ENCODE measurements around the gene FOLR2.
"Not testable (repeated sequence)": the region's sequence is repeated elsewhere in the genome, so short reads cannot be mapped to it uniquely, and the experiment has no call there.

The FOLR2 gene

DNA sequence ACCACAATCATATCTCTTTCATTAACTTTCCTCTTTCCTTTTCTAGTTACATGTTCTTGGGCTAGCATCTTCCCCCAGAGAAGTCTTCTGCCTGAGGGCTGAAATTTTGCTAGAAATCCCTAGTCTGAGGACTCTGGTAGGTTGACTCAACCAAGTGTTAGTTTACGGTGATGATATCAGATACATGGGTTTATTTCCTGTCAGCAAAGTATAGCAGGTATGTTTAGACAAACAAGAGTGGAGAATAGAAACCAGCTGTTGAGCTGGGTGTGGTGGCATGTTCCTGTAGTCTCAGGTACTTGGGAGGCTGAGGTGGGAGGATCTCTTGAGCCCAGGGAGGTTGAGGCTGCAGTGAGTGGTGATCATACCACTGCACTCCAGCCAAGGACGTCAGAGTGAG, 13.4 kb upstream of the FOLR2 start:
- no peak overlapping the region for H3K27ac ChIP-seq

DNA sequence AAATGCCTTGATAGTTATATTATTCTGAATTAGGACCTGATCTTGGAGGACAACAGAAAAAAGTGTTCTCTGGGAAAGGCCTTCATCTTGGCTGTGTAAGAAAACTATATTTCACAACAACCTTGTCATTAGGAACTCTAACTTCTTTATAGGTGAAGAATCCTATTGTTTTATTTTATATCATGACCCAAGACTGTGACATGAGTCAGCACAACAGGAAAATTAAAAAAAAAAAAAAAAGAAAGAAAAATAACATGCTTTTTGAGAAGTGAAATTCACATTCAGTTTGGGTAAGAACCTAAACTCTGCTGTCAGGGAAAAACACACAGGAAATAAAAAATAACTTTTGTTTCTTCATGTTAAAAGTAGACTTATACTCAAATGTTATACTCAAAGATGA, 11.7 kb upstream of the FOLR2 start:
- H3K4me3 ChIP-seq, result no peak overlapping the region
- H3K27ac ChIP-seq, result no peak overlapping the region

More for the DNA sequence above, 13.4 kb upstream of the FOLR2 start:
- no peak overlapping the region for H3K4me3 ChIP-seq

DNA sequence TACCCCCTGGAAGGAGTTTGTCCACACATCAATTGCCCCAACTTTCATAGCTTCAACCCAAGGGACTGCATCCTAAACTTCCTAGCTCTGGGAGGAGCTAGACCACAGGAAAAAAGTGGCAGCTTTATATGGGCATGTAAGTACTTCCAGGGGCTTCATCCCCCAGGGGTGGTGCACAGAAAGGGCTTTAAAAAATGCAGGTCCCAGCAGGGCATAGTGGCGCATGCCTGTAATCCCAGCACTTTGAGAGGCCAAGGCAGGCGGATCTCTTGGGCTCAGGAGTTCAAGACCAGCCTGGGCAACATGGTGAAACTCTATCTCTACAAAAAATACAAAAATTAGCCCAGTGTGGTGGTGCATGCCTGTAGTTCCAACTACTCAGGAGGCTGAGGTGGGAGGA, 9.8 kb upstream of the FOLR2 start:
- not testable (repeated sequence) for H3K4me3 ChIP-seq, H3K27ac ChIP-seq

DNA sequence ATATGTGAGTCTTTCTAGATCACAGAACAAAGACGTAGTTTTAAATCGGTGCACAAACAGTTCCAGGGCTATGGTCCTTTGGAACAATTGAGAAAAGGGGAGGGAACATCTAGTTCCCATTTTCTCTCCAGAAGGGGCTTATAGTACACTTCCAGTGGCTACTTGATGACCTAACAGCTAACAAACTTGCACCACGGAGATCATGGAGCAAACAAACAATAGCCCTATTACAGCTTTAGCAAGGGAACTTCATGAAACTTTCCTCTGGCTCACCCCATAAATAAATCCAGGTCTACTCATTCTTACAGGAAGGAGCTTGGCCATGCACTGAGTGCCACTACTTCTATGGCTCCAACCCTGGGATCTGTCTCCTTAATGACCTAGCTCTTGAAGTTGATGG, 8.3 kb upstream of the FOLR2 start:
- peak overlapping the region in 1 of 21 experiments; percentile 55 for H3K27ac ChIP-seq
- no peak overlapping the region for H3K4me3 ChIP-seq

DNA sequence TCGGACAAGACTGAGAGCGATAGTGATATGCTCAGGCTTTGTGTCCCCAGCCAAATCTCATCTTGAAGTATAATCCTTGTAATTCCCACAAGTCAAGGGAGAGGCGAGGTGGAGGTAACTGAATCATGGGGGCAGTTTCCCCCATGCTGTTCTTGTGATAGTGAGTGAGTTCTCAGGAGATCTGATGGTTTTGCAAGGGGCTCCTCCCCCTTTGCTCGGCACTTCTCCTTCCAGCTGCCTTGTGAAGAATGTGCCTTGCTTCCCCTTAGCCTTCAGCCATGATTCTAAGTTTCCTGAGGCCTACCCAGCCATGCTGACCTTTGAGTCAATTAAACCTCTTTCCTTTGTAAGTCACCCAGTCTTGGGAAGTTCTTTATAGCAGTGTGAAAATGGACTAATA, 7.5 kb upstream of the FOLR2 start:
- H3K27ac ChIP-seq, result peak overlapping the region in 1 of 21 experiments; percentile 55
- no peak overlapping the region for H3K4me3 ChIP-seq

DNA sequence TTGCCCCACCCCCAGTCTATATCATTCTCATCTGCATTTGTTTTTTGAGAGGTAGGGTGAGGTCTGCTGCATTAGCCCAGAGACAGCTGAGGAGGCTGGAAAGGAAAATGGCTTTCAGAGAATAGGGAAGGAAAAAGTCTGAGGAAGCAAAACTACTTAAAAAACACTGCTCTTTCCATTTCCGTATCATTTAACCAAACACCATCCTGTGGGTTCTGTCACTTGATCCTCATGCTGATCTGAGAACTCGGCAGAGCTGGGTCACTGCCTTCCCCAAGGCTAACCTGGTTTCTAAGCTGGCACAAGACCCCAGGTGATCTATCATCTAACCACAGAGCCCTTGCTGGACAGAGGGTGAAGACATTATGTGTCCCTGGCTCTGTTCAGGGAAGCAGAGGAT, 1.2 kb downstream of the FOLR2 start:
- peak overlapping the region in 4 of 21 experiments; percentile 6 to 72 (median 35) for H3K27ac ChIP-seq
- H3K4me3 ChIP-seq, result no peak overlapping the region

DNA sequence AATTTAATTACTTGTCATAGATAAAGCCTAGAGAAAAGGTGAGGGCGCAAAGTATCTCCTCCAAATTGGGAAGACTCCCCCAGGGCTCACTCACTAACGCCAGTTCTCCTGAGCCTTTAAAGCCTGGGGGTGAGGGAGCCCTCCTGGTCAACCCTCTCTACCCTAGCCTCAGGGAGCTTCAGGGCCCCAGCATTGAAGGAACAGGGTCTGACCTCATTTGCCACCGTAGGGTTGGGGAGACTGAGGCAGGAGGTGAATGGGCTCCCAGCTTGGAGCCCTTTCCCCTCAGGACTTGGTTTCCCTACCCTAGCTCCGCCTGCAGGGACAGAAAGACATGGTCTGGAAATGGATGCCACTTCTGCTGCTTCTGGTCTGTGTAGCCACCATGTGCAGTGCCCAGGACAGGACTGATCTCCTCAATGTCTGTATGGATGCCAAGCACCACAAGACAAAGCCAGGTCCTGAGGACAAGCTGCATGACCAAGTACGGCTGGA, 1.7 kb downstream of the FOLR2 start:
- H3K4me3 ChIP-seq, result no peak overlapping the region
- peak overlapping the region in 4 of 21 experiments; percentile 4 to 62 (median 35) for H3K27ac ChIP-seq

DNA sequence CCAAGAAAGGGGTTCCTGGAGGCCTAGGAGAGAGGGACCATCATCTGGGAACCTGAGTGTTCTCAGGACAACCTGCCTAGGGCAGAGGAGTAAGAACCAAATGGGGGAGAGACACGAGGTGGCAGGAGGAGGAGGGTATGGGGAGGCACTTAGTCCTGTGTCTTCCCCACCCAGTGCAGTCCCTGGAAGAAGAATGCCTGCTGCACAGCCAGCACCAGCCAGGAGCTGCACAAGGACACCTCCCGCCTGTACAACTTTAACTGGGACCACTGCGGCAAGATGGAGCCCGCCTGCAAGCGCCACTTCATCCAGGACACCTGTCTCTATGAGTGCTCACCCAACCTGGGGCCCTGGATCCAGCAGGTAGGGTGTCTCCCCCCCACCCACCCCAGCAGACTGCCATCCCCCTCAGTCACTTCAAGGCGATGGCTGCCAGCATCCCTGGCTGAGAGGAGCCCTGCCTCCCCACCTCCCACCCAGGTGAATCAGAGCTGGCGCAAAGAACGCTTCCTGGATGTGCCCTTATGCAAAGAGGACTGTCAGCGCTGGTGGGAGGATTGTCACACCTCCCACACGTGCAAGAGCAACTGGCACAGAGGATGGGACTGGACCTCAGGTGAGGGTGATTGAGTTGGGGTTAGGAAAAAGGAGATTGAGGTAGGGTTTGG, 4.2 kb downstream of the FOLR2 start:
- H3K4me3 ChIP-seq, result no peak overlapping the region
- no peak overlapping the region for H3K27ac ChIP-seq

DNA sequence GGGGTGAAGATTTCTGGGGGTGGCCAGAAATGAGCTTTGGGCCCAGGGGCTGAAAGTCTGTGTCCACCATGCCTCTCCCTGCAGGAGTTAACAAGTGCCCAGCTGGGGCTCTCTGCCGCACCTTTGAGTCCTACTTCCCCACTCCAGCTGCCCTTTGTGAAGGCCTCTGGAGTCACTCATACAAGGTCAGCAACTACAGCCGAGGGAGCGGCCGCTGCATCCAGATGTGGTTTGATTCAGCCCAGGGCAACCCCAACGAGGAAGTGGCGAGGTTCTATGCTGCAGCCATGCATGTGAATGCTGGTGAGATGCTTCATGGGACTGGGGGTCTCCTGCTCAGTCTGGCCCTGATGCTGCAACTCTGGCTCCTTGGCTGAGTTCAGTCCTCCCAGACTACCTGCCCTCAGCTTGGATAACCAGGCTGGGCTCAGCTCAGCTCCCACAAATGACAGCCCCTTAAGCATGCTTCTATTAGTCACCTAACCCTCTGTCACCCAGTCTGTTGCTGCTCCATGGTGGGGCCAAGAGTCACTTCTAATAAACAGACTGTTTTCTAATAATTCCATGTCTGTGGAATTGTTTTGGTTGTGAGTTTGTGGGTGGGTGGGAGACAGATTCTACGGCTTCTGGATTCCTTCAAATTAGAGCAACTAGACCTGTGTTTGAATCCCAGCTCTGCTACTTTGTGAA, 4.9 kb downstream of the FOLR2 start:
- Histone ChIP-seq H3K27ac (peak overlapping the region in 1 of 21 experiments; percentile 92), H3K4me3 (no peak overlapping the region)

DNA sequence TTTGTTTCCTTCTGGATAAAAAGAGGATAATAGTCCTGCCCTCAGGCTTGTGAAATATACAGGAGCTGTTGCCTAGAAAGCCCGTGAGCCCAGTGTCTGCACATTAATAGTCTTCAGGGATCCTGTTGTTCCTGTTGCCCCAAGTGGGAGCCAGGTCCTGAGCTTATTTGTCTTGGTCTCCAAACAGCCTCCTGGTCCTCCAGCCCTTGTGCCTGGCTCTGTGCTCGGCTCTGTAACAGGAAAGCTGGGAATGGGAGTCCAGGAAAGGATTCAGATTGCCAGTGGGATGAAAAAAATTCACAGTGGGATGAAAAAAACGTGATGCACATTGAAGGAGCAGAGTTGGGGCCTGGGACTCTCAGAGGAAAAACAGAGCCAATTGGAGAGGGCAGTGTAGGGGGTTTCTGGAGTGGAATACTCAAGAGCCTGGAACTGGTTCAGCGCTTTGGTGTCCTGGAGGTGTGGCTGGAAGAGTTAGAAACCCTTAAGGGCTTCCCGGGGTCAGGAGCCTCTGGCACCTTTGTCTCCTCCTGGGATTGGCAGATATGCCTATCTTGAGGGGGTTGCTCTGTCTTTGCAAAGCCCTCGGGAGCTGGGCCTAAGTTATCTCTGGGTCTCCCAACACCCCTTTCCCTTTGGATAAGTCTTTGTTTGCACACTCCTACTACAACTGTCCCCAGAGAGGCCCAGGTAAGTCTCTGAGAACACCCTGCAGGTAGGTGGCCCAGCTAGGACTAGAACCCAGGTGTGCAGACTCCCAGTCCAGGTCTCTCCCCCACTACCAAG, 5.7 kb downstream of the FOLR2 start:
- H3K4me3 ChIP-seq, result peak overlapping the region in 6 of 7 experiments; percentile 63 to 89 (median 80)
- H3K27ac ChIP-seq, result peak overlapping the region in 20 of 21 experiments; percentile 7 to 97 (median 90)

DNA sequence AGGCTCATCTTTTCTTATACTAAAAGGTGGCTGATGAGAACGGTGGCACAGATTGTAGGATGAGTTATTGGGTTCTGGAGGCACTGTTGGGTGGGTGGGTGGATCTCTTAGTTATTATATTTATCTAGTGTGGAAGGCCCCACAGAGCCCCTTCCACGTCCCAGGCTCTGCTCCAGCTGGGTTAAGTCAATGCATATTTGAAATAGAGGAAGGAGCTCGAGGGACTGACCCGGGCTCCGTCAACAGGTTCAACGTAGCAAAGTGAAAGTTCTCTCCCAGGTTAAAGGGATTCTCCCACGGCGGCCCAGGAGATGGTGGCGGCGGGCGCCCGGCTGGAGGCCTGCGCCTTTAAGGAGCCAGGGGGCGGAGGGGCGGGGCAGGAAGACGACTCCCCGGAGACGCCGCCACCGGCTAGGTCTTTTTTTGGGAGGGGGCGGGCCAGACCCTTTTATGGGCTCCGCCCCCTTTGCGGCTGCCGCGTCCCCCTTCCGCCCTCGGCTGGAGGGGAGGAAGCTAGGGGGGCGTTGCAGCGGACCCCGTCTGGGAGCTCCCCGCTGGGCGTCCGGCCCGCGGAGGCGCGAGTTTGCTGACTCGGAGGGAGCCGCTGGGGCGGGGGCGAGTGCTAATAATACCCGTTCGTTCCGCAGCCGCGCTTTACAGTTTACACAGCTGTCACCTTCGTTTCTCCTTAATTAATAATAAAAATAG, 6.5 kb downstream of the FOLR2 start:
- peak overlapping the region; percentile 43 to 97 (median 91) for H3K27ac ChIP-seq
- H3K4me3 ChIP-seq, result peak overlapping the region; percentile 63 to 89 (median 81)

DNA sequence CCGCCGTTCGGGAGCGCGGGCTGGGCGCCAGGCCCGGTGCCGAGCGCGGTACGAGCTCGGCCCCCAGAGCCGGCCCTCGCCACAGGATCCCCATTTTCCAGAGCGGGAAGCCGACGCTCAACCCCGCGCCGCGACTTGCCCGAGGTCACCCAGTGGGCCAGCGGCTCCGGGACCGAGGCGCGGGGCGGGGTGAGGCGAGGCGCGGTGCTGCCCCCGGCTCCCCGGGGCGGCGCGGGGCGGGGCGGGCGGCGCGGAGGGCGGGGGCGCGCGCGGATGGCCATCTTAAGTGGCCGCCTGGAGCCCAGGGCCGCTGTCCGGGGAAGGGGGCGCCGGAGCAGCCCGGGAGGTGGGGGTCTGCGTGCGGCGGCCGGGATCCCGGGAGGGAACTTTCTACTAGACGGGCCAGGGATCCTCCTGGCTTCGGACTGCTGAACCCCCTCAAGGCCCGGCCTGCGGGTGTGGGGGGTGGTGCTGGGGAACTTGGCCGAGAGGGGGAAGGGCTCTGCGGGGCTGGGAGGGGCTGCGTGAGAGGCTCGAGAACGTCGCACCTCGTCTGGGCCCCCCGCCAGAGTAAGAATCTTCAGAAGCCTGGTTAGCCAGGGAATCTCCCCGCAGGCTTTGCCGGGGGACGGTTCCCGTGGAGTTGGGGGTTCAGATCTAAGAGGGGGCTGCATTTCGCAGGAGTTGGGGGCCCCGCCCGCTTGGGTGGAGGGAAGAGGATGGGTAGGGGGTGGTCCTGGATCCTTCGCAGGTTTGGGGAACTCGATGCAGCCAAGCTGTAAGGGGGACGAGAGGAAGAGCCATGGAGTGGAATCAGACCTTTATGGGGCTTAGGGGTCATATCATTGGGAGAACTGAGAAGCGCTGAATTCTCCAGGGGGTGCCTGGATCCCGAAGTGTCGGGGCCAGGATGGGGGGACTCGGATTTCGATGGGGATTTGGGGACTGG, 7.3 kb downstream of the FOLR2 start:
- peak overlapping the region; percentile 43 to 97 (median 91) for H3K27ac ChIP-seq
- peak overlapping the region; percentile 63 to 89 (median 81) for H3K4me3 ChIP-seq

DNA sequence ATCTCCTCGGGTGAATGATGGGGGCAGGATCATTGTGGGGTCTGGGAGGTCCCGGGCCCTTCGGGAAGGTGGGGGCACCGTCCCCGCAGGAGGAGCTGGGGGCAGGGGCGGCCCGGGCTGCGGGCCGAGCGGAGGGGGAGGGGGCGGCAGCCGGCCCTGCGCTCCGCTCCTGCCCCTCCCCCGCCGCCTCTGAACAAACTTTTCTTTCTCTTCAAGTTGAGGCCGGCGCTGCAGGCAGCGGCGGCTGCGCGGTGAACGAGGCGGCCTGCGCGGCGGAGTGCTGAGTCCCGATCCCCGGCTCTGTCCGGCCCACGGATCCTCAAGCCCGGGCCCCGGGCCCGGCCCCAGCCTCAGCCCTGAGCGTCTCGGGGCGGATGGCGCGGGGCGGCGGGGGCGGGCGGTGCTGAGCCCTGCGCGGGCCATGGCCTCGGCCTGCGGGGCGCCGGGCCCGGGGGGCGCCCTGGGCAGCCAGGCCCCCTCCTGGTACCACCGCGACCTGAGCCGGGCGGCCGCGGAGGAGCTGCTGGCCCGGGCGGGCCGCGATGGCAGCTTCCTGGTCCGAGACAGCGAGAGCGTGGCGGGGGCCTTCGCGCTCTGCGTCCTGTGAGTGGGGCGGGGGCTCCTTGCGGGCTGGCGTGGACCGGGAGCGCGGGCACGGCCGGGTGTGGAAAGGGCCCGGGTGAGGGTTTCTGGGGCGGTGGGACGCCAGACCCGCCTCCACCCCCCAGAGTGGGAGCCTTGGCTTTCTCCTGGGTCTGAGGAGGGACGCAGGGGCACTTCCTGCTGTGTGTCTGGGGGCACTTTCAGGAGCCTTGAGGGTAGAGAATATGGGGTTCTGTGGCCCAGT, 8.2 kb downstream of the FOLR2 start, which contains the start of gene INPPL1:
TSS of gene INPPL1 (plus strand) at position 204 of the 847 bp plus-strand sequence. CDS start at position 422, 218 bp downstream.
- peak within 1 kb of the TSS; percentile 63 to 89 (median 81) for H3K4me3 ChIP-seq
- peak within 1 kb of the TSS; percentile 23 to 97 (median 91) for H3K27ac ChIP-seq

DNA sequence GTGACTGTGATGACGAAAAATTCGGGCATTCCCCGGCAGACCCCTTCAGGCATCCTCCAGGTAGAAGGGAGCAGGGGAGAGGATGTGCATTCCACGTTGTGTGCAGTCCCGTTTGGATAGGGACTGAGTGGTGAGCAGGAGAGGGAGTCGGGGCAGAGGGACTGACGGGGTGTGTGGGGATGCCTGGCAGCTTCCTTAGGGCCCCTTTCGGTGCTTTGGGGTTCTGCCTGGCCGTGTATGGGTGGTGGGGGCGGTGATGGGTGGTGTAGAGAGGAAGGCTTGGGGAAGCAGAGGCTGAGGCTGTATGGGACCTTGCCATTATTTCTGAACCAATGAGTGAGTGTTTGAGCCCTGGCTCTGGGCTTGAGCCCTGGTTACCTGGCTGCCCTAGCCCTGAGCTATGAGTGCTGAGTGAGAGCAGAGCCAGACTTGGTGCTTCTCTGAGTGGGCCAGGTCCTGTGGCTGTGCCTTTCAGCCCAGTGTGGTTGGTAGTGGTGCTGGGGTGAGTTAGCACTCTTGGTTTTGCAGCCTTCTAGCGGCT, 8.9 kb downstream of the FOLR2 start:
- H3K27ac ChIP-seq, result peak overlapping the region in 20 of 21 experiments; percentile 78 to 97 (median 92)
- H3K4me3 ChIP-seq, result peak overlapping the region; percentile 63 to 89 (median 81)

DNA sequence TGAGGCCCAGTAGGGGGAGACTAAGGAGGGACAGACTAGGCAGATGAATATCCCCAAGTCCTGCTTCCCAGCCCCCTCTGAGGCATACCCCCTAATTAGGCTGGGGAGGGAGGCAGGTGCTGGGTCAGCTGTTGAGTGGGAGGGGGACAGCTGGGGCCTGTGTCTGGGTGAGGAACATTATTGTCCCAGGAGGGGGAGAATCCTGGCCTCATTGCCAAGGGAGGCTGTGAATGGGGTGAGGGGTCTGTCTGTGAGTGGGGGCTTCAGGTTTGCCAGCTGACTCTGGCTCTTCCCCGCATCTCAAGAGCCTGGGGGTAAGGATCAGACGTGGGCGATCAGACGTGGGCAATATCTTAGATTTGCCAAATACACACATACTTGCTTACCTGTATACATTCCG, 10.1 kb downstream of the FOLR2 start:
- peak overlapping the region in 3 of 21 experiments; percentile 2 to 31 (median 5) for H3K27ac ChIP-seq
- no peak overlapping the region for H3K4me3 ChIP-seq

DNA sequence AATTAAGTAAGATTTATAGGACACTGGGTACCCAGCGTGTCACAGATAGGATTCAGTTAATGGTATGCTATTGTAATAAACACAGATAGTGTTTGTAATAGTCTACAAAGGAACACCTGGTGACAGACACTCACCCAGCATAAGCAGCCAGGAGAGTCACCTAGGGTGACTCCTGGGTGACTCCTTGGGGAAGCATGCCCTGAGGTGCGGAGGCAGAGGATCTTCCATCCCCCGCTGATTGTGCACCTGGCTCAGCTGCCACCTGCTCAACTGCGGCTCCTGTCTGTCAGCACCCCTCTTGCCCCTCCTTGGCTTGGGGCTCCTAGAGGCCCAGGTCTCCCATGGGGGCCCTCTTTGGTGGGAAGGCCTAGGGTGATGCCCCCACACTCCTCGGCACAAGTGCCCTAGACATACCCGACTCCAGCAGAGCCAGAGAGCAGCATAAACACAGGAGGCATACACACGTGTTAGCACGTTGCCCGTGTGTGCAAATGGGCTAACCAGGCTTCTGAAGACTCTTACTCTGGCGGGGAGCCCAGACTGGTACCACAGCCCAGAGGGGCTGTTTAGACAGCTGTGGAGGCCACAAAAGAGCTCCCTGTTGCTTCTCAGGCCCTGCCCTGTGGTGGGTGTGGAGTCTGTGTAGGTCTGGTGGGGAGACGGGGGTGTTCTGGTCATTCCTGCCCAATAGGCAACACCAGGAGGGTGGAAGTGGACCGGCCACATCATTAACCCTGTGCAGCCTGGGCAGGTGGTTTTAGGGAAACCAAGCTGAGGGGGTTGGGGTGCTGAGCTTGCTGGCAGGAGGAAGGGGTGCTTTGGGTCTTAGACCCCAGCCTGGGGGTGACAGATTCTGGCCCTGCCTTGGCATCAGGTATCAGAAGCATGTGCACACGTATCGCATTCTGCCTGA, 11.0 kb downstream of the FOLR2 start:
- Histone ChIP-seq H3K4me3 (no peak overlapping the region), H3K27ac (peak overlapping the region in 3 of 21 experiments; percentile 3 to 41 (median 25))
